Retinal pigment epithelial cell (primary cell): Measurements from ENCODE around the gene FAT3.

Source experiments
- DNase-seq: peaks from one replicate; pipeline ENCODE4 v3.0.0-alpha.2; 2010; ENCODE audit warnings: low read depth
- H3K4me3 ChIP-seq: 2 replicates; pipeline ENCODE4 v1.5.1; 2011; ENCODE audit warnings: mild to moderate bottlenecking, low read length, control low read depth, moderate library complexity
- CTCF ChIP-seq: conservative IDR thresholded peaks from 2 replicates; pipeline ENCODE4 v1.5.1; 2011; ENCODE audit warnings: low read depth, low read length, control low read depth, inconsistent platforms

FAT3 gene

GRCh38 chr11:92198268-92198667, 26.4 kb upstream of the FAT3 start:
- no peak for TF ChIP-seq CTCF
- no peak overlapping the region for H3K4me3 ChIP-seq
- no peak for DNase-seq

GRCh38 chr11:92199991-92200390, 24.6 kb upstream of the FAT3 start:
- no peak for DNase-seq
- no peak for TF ChIP-seq CTCF
- no peak overlapping the region for H3K4me3 ChIP-seq

GRCh38 chr11:92204731-92205130, 19.9 kb upstream of the FAT3 start:
- H3K4me3 ChIP-seq = no peak overlapping the region
- TF ChIP-seq CTCF = no peak
- no peak for DNase-seq

GRCh38 chr11:92206441-92206840, 18.2 kb upstream of the FAT3 start:
- DNase-seq = no peak
- no peak for TF ChIP-seq CTCF
- no peak overlapping the region for H3K4me3 ChIP-seq

GRCh38 chr11:92211576-92212167, 12.9 kb upstream of the FAT3 start:
- TF ChIP-seq CTCF = peak; percentile 64
- no peak overlapping the region for H3K4me3 ChIP-seq
- DNase-seq = no peak

- H3K4me3 ChIP-seq = no peak overlapping the region
- no peak for DNase-seq
- TF ChIP-seq CTCF = no peak
Observed at GRCh38 chr11:92212530-92212929, 12.1 kb upstream of the FAT3 start.

GRCh38 chr11:92216789-92217188, 7.8 kb upstream of the FAT3 start:
- DNase-seq = no peak
- TF ChIP-seq CTCF = no peak
- H3K4me3 ChIP-seq = no peak overlapping the region
